ENCODE data around the gene CEBPZ. TPM values are rescaled to one million over a fixed set of nuclear protein-coding genes. Genes with fewer than 3 reads are reported as not detected.

CEBPZ gene
- total and polyA plus RNA-seq, 2 donors (not counting 1 experiment from before 2014, with no cell fraction given), result 5.3 to 56.5 TPM

DNA sequence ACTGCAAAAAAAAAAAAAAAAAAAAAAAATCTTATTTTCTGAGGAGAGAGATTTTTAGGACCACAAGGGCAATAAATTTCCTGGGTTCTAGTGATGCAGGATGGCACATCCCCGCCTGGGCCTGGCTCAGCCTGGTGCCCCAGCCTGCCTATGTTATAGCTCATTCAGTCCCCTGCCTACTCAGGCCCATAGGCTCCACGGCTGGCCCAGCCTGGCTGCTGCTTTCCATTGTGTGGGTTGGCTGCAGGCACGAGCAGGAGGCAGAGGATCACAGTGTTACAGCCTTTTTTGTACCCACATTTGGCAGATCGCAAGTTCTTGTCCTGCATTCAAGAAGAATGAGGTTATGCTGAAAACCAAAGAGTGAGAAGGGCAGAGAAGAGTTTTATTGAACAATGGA, 40.1 kb downstream of the CEBPZ start:
- Histone ChIP-seq H3K36me3 (replicated peaks in 1 of 2; ENCODE audit: control extremely low read depth in 1 of 2, control insufficient read depth in 1 of 2, extremely low read depth in 1 of 2, insufficient read depth in 2 of 2, low read length in 1 of 2) (no peaks in the 10 kb centered on the region), H3K9me3 (ENCODE audit: control extremely low read depth in 1 of 3, control insufficient read depth in 2 of 3, insufficient read depth in 1 of 3, low read length in 2 of 3) (peaks cover 0 to 5% (median 0%) of the 10 kb centered on the region in 3 donors), H3K27me3 (replicated peaks in 1 of 4; ENCODE audit: control extremely low read depth in 1 of 4, control insufficient read depth in 3 of 4, insufficient read depth in 4 of 4, low read length in 3 of 4) (no peaks in the 10 kb centered on the region), H3K4me1 (ENCODE audit: control insufficient read depth in 2 of 2, insufficient read depth in 2 of 2, low read length in 2 of 2) (peaks cover 0 to 7% of the 10 kb centered on the region in 2 donors), H3K79me2 (ENCODE audit: control insufficient read depth, insufficient read depth, low read length) (no peaks in the 10 kb centered on the region), H4K20me1 (ENCODE audit: control insufficient read depth, insufficient read depth, low read length, poor library complexity, severe bottlenecking) (no peaks in the 10 kb centered on the region), H3K27ac (ENCODE audit: low read length in 2 of 2) (no peak overlapping the region), H2AFZ (ENCODE audit: insufficient read depth, low read depth, low read length, poor library complexity, severe bottlenecking) (no peak overlapping the region), H3K4me2 (replicated peaks; ENCODE audit: low read depth, low read length, poor library complexity, severe bottlenecking) (no peak overlapping the region), H3K4me3 (ENCODE audit: control extremely low read depth in 1 of 5, extremely low read depth in 1 of 5, insufficient read depth in 1 of 5, low read depth in 2 of 5, low read length in 4 of 5) (no peak overlapping the region), H3K9ac (ENCODE audit: low read length) (no peak overlapping the region)
- TF ChIP-seq, protein P1, sequence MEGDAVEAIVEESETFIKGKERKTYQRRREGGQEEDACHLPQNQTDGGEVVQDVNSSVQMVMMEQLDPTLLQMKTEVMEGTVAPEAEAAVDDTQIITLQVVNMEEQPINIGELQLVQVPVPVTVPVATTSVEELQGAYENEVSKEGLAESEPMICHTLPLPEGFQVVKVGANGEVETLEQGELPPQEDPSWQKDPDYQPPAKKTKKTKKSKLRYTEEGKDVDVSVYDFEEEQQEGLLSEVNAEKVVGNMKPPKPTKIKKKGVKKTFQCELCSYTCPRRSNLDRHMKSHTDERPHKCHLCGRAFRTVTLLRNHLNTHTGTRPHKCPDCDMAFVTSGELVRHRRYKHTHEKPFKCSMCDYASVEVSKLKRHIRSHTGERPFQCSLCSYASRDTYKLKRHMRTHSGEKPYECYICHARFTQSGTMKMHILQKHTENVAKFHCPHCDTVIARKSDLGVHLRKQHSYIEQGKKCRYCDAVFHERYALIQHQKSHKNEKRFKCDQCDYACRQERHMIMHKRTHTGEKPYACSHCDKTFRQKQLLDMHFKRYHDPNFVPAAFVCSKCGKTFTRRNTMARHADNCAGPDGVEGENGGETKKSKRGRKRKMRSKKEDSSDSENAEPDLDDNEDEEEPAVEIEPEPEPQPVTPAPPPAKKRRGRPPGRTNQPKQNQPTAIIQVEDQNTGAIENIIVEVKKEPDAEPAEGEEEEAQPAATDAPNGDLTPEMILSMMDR (IDR thresholded peaks at IDR 0.05), result no peak
- no peak for TF ChIP-seq EZH2 (IDR thresholded peaks at IDR 0.05; ENCODE audit: borderline replicate concordance, insufficient read depth, low read depth, low read length, poor library complexity, severe bottlenecking)
- H3K27ac Mint-ChIP-seq, result no peak overlapping the region
- intact Hi-C loops (cut with micrococcal nuclease), result no loop called here
- CTCF ChIA-PET, result no interaction called here
- no peak overlapping the region for H3K4me3 Mint-ChIP-seq
- POLR2A ChIA-PET, result interaction anchor here (0.7 kb wide), 1 partner anchor 28 kb away, joined by 9 read pairs; no protein-coding TSS in a partner anchor
- peaks cover 2% of the 10 kb centered on the region for H3K4me1 Mint-ChIP-seq
- ATAC-seq (ENCODE audit: low read depth), result no peak
- H3K27me3 Mint-ChIP-seq, result peaks cover 4% of the 10 kb centered on the region
- H3K9me3 Mint-ChIP-seq (ENCODE audit: insufficient read depth), result no peaks in the 10 kb centered on the region
- 84% methylated on average over 3 of the region's 4 CpGs for WGBS (ENCODE audit: insufficient coverage)
- DNase-seq, result no peak

DNA sequence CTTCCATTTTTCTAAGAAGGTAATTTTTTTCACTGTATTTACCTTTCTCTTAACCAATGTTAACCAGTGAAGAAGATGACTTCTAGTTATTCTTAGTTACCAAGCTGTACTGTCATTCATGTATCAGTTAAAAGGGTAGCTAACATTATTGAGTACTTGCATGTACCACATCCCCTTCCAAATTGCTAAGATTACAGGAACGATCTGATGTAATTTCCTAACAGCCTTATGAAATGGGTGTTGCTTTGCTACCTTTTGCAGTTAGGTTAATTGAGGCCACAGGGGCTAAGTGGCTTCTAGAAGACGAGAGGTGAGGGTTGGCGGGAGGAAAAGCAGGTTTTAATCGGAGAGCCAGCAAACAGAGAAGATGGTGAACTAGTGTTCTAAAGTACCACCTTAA, 41.1 kb downstream of the CEBPZ start:
- TF ChIP-seq EZH2 (IDR thresholded peaks at IDR 0.05; ENCODE audit: borderline replicate concordance, insufficient read depth, low read depth, low read length, poor library complexity, severe bottlenecking), result no peak
- TF ChIP-seq, protein P1 (IDR thresholded peaks at IDR 0.05), result no peak
- no peak overlapping the region for H3K9ac ChIP-seq (ENCODE audit: low read length)
- Mint-ChIP-seq H3K27ac (no peak overlapping the region), H3K27me3 (peaks cover 9% of the 10 kb centered on the region), H3K4me3 (no peak overlapping the region), H3K9me3 (ENCODE audit: insufficient read depth) (no peaks in the 10 kb centered on the region), H3K4me1 (no peaks in the 10 kb centered on the region)
- no peaks in the 10 kb centered on the region for H4K20me1 ChIP-seq (ENCODE audit: control insufficient read depth, insufficient read depth, low read length, poor library complexity, severe bottlenecking)
- ChIA-PET CTCF (interaction anchor here (1.2 kb wide), 1 partner anchor 21 kb away, joined by 4 read pairs; no protein-coding TSS in a partner anchor), POLR2A (no interaction called here)
- no peaks in the 10 kb centered on the region for H3K79me2 ChIP-seq (ENCODE audit: control insufficient read depth, insufficient read depth, low read length)
- H3K27ac ChIP-seq (ENCODE audit: low read length in 2 of 2), result no peak overlapping the region
- H3K9me3 ChIP-seq (ENCODE audit: control extremely low read depth in 1 of 3, control insufficient read depth in 2 of 3, insufficient read depth in 1 of 3, low read length in 2 of 3), result no peaks in the 10 kb centered on the region
- peaks cover 0 to 2% (median 0%) of the 10 kb centered on the region in 4 experiments for H3K27me3 ChIP-seq (replicated peaks in 1 of 4; ENCODE audit: control extremely low read depth in 1 of 4, control insufficient read depth in 3 of 4, insufficient read depth in 4 of 4, low read length in 3 of 4)
- WGBS (ENCODE audit: insufficient coverage), result 100% methylated on average over 3 of the region's 4 CpGs
- intact Hi-C loops (cut with micrococcal nuclease), result no loop called here
- no peaks in the 10 kb centered on the region for H3K36me3 ChIP-seq (replicated peaks in 1 of 2; ENCODE audit: control extremely low read depth in 1 of 2, control insufficient read depth in 1 of 2, extremely low read depth in 1 of 2, insufficient read depth in 2 of 2, low read length in 1 of 2)
- H2AFZ ChIP-seq (ENCODE audit: insufficient read depth, low read depth, low read length, poor library complexity, severe bottlenecking), result no peak overlapping the region
- no peak overlapping the region for H3K4me2 ChIP-seq (replicated peaks; ENCODE audit: low read depth, low read length, poor library complexity, severe bottlenecking)
- DNase-seq (no peak), ATAC-seq (ENCODE audit: low read depth) (no peak)
- no peaks in the 10 kb centered on the region for H3K4me1 ChIP-seq (ENCODE audit: control insufficient read depth in 2 of 2, insufficient read depth in 2 of 2, low read length in 2 of 2)
- H3K4me3 ChIP-seq (ENCODE audit: control extremely low read depth in 1 of 5, extremely low read depth in 1 of 5, insufficient read depth in 1 of 5, low read depth in 2 of 5, low read length in 4 of 5), result no peak overlapping the region
